NCI-H446 (cell line): Measurements from ENCODE around the gene MTA3.

Experiments
- DNase-seq, 2 experiments: peaks; one replicate each; lab custom pipeline; 2025; lab: John Stamatoyannopoulos, UW

MTA3 gene

GRCh38 chr2:42762823-42763804 lies 194.7 kb downstream of the MTA3 start:
- DNase-seq, result no peak

DNA sequence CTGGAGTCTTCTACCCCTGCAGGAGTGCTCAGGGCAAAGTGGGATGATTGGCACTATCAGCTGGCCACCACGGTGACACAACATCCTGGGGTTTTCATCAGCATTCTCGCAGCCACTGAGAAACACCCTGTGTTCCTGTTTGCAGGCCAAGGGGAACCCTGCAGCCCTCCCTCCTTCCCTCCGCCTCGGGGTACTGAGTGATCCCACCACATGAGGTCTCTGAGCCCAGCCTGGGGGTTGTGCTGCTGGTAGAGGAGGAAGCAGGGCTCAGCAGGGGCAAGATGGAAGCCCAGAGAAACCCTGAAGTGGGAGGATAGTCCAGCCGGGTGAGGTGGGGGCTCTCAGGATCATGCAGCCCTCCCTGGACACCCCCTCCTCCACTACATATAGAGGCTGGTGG lies 195.7 kb downstream of the MTA3 start, which contains the start of gene OXER1:
TSS of gene OXER1 (minus strand) at position 40 of the 400 bp plus-strand sequence. CDS start 73 bp downstream, outside the sequence.
- DNase-seq, result no peak

- no peak for DNase-seq
These were observed 196.5 kb downstream of the MTA3 start for GRCh38 chr2:42764901-42765300.

GRCh38 chr2:42765686-42766085 lies 197.3 kb downstream of the MTA3 start:
- DNase-seq, result no peak

- no peak for DNase-seq
These were observed 198.9 kb downstream of the MTA3 start for GRCh38 chr2:42767080-42767898.

GRCh38 chr2:42767899-42768705 lies 199.7 kb downstream of the MTA3 start:
- DNase-seq, result no peak

DNA sequence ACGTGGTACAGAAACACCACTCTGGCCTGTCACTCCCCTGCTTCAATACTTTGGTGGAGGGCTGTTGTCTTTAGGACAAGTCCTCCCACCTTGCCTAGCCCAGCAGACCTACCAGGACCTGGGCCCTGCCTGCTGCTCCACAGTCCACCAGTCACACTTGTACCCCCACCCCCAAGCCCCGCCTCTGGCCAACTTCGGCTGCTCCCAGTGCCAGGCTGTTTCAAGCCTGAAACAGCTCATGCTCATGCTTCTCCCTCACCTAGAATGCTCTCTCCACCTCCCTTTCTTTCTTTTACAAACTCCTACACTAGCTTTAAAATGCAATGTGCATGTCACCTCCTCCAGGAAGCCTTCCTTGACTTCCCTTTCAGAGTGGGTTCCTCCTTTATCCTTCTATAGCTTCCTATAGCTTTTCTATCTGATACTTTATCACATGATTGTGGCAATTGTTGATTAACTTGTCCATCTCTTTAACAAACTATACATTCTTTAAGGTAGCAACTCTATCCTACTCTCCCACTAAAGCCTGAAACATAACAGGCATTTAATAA lies 200.3 kb downstream of the MTA3 start:
- no peak for DNase-seq

- no peak for DNase-seq
These were observed 201.3 kb downstream of the MTA3 start for GRCh38 chr2:42769583-42770287.

DNA sequence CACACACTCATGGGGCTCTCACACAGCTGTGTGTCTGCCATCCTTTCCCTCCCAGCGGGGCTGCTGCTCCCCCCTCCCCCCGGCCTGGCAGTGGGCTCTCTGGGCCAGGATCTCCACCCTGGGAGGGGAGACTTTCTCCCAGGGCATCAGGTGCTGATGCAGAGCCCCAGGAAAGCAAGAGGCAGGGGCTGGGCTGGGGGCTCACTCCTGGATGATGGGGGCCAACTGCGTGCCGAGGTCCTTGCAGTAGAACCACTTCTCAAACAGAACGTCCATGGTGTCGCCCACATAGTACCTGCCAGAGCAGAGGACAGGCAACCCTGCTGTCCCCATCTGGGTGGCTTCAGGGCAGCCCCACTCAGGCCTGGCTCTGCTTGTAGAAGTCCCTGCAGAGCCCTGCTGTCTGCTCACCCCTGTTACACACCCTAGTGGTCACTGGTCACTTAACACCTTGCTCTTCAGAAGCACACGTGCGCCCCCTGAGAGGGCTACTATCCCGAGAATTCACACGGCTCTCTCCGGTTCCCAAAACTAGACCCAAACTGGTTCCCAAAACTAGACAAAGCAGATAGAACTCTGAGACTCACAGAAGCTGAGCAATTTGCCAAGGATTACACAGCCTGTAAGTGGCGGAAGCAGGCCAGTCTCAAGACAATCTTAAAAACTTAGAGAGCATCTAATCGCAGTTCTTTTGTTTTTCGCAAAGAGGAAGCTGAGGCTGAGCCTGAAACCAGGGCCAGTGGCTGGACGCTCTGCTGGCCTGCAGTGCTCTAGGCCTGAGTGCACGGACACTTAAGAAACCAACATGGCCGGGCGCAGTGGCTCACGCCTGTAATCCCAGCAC lies 202.1 kb downstream of the MTA3 start:
- peak in 1 of 2 experiments; percentile 5 for DNase-seq

DNA sequence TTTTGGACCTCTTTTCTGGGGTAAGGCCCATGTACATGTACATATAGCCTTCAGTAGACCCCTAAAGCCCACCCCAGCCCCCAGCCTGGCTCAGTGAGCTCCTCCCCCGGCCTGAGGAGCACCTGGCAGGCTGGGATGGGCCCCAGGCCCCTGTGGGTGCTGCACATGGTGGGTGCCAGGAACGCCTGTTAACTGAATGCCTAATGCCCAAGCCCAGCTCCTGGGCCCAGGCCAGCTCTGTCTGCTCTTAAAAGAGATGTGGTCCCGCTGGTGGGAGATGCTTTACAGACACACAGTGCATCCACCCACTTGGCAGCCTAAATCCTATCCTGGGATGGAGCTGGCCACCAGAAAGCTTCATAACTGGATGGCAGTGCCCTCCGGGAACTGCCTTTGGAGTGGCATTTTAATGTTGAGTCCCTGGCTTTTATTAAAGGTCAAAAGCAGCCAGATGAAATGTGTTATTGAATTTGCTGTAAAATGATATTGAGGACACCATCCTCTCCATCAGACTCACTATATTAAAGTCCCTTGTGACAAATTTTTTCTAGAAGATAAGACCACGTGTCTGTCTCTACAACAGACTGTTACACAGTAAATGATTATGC lies 203.2 kb downstream of the MTA3 start:
- no peak for DNase-seq

GRCh38 chr2:42775186-42775585 lies 206.8 kb downstream of the MTA3 start:
- no peak for DNase-seq

- DNase-seq, result no peak
These were observed 207.4 kb downstream of the MTA3 start for GRCh38 chr2:42775810-42776209.

DNA sequence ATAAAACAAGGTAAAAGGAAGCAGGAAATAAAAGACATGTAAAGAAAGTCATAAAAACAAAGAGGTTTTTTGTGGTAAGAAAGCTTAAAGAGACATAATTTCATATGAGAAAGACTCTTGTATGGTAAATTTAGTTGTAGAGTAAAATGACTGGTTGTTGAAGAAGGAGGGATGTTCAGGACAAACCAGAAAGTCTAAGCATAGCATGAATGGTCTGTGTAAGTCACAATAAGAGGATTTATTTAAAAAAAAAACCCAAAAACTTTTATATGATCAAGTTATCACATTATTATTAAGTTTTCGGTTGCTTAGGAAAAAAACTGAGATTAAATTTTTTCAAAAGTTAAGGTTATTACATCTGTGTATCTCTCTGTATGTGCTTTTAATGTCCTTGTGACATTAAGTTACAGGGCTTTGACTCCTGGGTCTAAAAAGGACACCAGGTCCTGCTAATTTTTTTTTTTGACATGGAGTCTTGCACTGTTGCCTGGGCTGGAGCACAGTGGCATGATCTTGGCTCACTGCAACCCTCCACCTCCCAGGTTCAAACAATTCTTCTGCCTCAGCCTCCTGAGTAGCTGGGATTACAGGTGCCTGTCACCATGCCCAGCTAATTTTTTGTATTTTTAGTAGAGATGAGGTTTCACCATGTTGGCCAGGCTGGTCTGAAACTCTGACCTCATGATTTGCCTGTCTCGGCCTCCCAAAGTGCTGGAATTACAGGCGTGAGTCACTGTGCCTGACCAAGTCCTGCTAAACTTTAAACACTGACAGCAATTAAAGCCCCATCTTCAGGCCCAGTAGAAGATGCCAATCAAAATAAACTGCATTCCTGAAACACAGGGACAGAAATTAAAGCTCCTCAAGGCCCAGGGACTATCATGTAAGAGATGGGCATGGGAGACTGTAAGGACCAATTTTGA lies 209.7 kb downstream of the MTA3 start:
- no peak for DNase-seq

- DNase-seq, result no peak
These were observed 212.7 kb downstream of the MTA3 start for GRCh38 chr2:42781181-42781580.

DNA sequence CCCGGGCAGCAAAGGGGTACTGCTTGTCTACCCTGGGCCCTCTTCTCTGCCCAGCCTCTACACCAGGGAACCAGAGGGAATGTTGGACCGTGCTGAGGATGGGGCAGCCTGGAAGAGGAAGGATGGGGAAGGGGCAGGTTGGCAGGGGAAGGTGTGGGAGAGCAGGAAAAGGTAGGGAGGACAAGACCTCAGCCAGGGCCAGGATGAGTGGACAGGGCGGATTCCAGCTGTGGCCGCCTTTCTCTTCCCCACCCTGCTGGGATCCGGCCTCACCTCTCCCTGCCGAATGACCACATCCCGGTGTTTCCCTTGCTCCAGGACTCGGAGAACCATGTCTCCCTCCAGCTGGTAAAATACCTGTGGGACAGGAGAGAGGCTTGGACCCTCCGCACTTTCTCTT lies 215.1 kb downstream of the MTA3 start:
- no peak for DNase-seq

DNA sequence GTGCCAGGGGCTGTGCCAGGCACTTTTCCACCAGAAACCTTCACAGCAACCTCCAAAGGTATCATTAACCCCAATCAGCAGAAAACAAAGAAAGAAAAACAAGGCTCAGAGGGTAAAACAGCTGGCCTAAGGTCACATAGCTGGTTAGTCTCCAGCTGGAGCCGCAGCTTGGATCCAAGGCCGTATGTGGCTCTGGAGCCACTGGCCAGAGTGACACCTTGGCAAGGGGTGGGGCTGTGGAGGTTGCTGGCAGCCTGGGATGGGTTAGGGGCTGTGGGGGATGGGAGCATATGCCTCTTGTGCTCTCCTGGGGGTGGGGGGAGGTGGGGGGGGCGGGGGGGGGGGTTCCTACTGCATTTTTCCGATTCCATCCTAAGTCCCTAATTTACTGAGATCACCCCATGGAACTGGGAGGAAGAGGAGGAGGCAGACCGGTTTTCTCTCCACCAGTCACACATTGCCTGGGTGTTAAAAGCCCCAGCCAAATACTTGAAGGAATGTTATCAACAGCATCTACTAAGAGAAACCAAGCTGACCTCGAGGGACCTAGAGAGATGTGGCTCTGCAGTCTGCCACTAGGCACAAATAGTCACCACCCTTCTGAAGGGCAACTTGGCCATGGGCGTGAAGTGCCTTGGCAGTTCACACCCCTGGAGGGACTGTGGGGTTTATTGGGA lies 215.9 kb downstream of the MTA3 start:
- DNase-seq, result no peak

GRCh38 chr2:42786561-42787345 lies 218.3 kb downstream of the MTA3 start:
- no peak for DNase-seq
